GM23248 (cell line): ENCODE data around the gene CFL1.

Experiments used
- EZH2 ChIP-seq: fragments of 200-600 bp; sonication (generic); IDR thresholded peaks from 2 replicates; pipeline ENCODE4 v1.6.1; 2018; ENCODE audit warnings: antibody characterized with exemption, mild to moderate bottlenecking; ENCODE audit not compliant: insufficient read depth, poor library complexity, severe bottlenecking
- EZH2phosphoT487 ChIP-seq: fragments of 200-600 bp; sonication (generic); IDR thresholded peaks from 2 replicates; pipeline ENCODE4 v1.6.1; 2018; ENCODE audit warnings: antibody characterized with exemption, moderate library complexity, mild to moderate bottlenecking, low read depth; ENCODE audit not compliant: insufficient read depth

DNA sequence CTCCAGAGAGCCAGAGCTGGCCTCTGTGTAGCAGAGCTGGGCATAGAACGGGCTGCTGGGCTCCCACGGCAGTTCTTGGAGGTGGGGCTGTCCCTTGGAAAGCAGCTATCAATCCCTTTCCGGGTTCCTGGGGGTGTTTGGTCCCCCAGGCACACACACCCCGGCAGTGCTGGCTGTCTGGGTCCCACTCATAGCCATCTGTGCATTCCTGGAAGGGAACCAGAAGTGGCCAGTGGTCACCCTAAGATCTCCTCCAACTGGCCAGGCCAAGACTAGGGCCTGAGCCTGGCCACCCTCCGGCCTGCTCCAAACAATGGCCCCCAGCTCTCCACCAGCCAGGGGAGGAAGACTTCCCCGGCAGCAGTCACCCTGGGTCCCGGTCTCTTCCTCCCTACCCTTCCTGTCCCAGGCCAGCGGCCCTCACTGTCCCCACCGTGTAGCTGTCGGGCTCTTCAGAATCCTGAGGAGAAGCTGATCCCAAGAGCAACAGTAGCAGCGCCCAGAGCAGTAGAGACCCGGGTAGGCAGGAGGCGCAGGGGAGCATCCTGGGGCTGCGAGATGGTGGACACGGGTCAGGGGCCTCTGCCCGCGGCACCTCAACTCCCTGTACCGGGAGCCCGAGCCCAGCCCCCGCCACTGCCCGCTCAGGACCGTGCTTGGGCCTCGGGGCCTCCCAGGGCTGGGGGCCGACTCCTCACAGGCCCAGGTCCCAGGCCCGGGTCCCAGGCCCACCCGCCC, 14.0 kb upstream of the CFL1 start:
- TF ChIP-seq EZH2: no peak
- no peak for TF ChIP-seq EZH2phosphoT487
